ENCODE data around the gene HKDC1. TPM values are rescaled to one million over a fixed set of nuclear protein-coding genes. Genes with fewer than 3 reads are reported as not detected.

The HKDC1 gene
- polyA plus RNA-seq, 1 donor from 2014 or later = 0.07 TPM

- Histone ChIP-seq H3K36me3 (ENCODE audit: insufficient read depth, low read length) (no peaks in the 10 kb centered on the region), H2AFZ (ENCODE audit: low read depth, low read length) (no peak overlapping the region), H3K9me2 (ENCODE audit: insufficient read depth, low read length) (no peaks in the 10 kb centered on the region), H3K4me2 (ENCODE audit: low read length) (no peak overlapping the region), H3K79me2 (replicated peaks; ENCODE audit: insufficient read depth, low read length) (no peaks in the 10 kb centered on the region), H3F3A (ENCODE audit: insufficient read depth, low read length, poor library complexity, severe bottlenecking) (no peaks in the 10 kb centered on the region), H3K9ac (ENCODE audit: low read length) (no peak overlapping the region), H4K20me1 (ENCODE audit: insufficient read depth) (no peaks in the 10 kb centered on the region), H3K27me3 (ENCODE audit: insufficient read depth, low read depth, low read length) (no peaks in the 10 kb centered on the region), H3K27ac (ENCODE audit: low read length) (no peak overlapping the region), H3K9me3 (ENCODE audit: low read length) (no peaks in the 10 kb centered on the region), H3K4me3 (ENCODE audit: low read length) (no peak overlapping the region)
- no peak for TF ChIP-seq MXI1 (conservative IDR thresholded peaks at IDR 0.05; ENCODE audit: poor library complexity, severe bottlenecking)
- no peak for TF ChIP-seq TAF1 (IDR thresholded peaks at IDR 0.05; ENCODE audit: low read depth)
Measured at GRCh38 chr10:69214666-69215131, 5.4 kb upstream of the HKDC1 start.

DNA sequence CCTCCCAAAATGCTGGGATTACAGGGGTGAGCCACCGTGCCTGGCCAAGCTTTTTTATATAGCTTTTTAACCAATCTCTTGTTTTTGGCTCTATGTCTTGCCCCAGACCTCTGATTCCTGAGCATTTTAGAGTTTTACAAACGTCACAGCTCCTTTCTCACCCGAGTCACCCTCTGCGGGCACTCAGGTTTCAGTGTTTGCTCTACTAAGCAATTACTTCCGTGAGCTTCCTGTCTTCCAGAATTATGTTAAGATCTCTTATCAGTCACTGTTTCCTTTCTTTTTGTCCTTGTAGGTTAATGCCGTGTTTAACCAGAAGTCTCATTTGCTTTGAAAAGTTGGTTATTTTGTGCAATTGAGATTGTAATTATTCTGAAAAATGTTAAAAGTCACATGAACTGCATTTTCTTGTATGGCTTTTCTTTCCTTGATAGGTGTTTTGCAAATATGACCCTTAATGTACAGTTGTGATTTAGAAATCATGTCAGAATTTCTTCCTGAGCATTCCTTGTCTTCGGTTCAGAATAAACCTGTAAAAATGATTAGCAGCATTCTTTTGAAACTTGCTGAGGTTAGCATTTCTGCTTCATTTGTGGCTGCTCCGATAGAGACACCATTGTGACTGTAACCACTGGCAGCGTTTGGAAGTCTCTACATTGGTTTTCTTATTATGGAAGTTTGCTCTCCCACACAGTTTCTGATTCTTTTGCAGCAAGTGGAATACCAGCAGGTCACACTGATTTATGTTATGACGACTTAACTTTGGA is 4.5 kb upstream of the HKDC1 start:
- no peaks in the 10 kb centered on the region for H3F3A ChIP-seq (ENCODE audit: insufficient read depth, low read length, poor library complexity, severe bottlenecking)
- H3K9me2 ChIP-seq (ENCODE audit: insufficient read depth, low read length) = no peaks in the 10 kb centered on the region
- H3K4me3 ChIP-seq (ENCODE audit: low read length) = no peak overlapping the region
- H3K9me3 ChIP-seq (ENCODE audit: low read length) = no peaks in the 10 kb centered on the region
- H3K4me2 ChIP-seq (ENCODE audit: low read length) = no peak overlapping the region
- no peaks in the 10 kb centered on the region for H3K27me3 ChIP-seq (ENCODE audit: insufficient read depth, low read depth, low read length)
- no peak overlapping the region for H2AFZ ChIP-seq (ENCODE audit: low read depth, low read length)
- H3K79me2 ChIP-seq (replicated peaks; ENCODE audit: insufficient read depth, low read length) = no peaks in the 10 kb centered on the region
- no peaks in the 10 kb centered on the region for H4K20me1 ChIP-seq (ENCODE audit: insufficient read depth)
- TF ChIP-seq RAD21 (conservative IDR thresholded peaks at IDR 0.05) (no peak), TAF1 (IDR thresholded peaks at IDR 0.05; ENCODE audit: low read depth) (no peak), EP300 (conservative IDR thresholded peaks at IDR 0.05; ENCODE audit: poor library complexity, severe bottlenecking) (no peak), SMC3 (conservative IDR thresholded peaks at IDR 0.05; ENCODE audit: poor library complexity) (no peak), EZH2 (IDR thresholded peaks at IDR 0.05; ENCODE audit: borderline replicate concordance, insufficient read depth, low read length, poor library complexity, severe bottlenecking) (no peak), CTCF (IDR thresholded peaks at IDR 0.05; ENCODE audit: poor library complexity, severe bottlenecking) (no peak), POLR2AphosphoS5 (IDR thresholded peaks at IDR 0.05) (no peak), MXI1 (conservative IDR thresholded peaks at IDR 0.05; ENCODE audit: poor library complexity, severe bottlenecking) (no peak)
- TF ChIP-seq, protein P1, sequence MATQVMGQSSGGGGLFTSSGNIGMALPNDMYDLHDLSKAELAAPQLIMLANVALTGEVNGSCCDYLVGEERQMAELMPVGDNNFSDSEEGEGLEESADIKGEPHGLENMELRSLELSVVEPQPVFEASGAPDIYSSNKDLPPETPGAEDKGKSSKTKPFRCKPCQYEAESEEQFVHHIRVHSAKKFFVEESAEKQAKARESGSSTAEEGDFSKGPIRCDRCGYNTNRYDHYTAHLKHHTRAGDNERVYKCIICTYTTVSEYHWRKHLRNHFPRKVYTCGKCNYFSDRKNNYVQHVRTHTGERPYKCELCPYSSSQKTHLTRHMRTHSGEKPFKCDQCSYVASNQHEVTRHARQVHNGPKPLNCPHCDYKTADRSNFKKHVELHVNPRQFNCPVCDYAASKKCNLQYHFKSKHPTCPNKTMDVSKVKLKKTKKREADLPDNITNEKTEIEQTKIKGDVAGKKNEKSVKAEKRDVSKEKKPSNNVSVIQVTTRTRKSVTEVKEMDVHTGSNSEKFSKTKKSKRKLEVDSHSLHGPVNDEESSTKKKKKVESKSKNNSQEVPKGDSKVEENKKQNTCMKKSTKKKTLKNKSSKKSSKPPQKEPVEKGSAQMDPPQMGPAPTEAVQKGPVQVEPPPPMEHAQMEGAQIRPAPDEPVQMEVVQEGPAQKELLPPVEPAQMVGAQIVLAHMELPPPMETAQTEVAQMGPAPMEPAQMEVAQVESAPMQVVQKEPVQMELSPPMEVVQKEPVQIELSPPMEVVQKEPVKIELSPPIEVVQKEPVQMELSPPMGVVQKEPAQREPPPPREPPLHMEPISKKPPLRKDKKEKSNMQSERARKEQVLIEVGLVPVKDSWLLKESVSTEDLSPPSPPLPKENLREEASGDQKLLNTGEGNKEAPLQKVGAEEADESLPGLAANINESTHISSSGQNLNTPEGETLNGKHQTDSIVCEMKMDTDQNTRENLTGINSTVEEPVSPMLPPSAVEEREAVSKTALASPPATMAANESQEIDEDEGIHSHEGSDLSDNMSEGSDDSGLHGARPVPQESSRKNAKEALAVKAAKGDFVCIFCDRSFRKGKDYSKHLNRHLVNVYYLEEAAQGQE (IDR thresholded peaks at IDR 0.05; ENCODE audit: borderline replicate concordance) = no peak
- H3K27ac ChIP-seq (ENCODE audit: low read length) = no peak overlapping the region
- no peak overlapping the region for H3K9ac ChIP-seq (ENCODE audit: low read length)
- H3K36me3 ChIP-seq (ENCODE audit: insufficient read depth, low read length) = no peaks in the 10 kb centered on the region
